Stimulated activated CD4-positive, alpha-beta T cell treated with anti-CD3 and anti-CD28 coated beads, Interleukin-4, amount 100 ng/mL, for 4 hours (primary cell): ENCODE data around the gene TSPAN4.

Source experiments
- DNase-seq, 2 experiments: peaks; one replicate each; pipeline ENCODE4 v3.0.0-alpha.2; 2020

TSPAN4 gene

DNA sequence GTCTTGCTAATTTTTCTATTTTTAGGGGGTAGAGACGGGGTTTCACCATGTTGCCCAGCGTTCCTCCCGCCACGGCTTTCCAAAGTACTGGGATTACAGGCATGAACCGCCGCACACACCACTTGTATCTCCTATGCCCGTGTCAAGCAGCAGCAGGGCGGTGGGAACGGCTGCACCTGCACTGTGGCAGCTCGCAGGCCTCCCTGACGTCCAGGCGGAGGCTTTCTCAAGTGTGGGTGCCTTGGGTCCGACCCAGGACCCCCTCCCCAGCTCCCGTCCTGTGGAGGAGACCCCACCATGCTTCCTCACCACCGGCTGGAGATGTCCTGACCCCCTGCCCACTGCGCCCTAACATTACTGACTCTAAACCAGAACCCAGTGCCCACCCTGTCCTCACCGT lies 25.7 kb downstream of the TSPAN4 start:
- DNase-seq, result no peak

DNA sequence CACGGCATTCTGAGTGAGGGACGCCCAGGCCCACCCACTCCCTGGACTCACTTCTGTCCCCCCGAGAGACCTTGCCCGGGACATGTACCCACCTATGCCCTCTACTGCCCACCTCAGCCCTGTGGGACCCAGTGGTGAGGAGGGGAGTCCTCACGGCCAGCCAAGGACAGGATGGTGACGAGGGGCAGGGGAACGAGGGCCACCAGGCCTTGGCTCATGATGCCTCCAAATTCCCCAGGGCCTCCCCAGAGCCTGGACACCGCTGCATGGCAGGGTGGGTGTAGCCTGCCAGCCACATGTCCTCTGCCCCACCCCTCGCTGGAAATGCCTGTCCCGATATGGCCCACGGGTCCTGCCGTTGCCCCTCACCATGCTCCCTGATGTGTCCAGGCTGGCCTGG lies 26.1 kb downstream of the TSPAN4 start:
- no peak for DNase-seq

DNA sequence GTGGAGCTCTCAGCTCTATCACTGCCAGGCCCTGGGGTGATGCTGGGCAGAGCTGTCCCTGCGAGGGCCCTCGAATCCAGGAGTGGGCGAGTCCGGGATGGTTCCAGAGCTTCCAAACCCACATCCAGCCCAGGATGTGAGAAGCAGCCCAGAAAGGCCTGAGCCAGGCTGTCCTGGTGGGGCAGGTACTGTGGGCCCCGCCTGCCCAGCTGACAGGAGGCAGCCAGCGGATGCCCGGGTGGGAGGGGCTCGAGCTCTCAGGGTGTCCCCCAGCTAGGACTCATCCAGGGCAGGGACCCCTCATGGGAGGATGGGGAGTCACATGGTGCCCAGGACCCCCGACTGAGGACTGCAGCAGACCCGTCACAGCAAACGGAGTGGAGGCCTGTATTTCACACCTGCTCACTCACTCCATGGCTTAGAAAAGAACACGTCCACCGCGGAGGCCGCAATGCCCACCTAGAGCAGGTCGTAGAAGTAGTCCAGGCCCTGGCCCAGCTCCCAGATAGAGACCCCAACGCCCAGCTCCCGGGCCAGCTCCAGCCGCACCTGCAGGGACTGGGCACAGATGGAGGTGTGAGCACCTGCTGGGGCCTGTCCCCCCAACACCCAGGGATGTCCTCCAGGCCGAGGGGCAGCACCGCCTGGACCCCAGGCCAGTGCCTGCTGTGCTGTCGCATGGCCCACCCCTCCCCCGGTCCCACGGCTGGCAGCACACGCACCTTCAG lies 26.9 kb downstream of the TSPAN4 start:
- DNase-seq, result no peak

- DNase-seq, result no peak
Measured at GRCh38 chr11:870127-870413, 27.4 kb downstream of the TSPAN4 start.

DNA sequence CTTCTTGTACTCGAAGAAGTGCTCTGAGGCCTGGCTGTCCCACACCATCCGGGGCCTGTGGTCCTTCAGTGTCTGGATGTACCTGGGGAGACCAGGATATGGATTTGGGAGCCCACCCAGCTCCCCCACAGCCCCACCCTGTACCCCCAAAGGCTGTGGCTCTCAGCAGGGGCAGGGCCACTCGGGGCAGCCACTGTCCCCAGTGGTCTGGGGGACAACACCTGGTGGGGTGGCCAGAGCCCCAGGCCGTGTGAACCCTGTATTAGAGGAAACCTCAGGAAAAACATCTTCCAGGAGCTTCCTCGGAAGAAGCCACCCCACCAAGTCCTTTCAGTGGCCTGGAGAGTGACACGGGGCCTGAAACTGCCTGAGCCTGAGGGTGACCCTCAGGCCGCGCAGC lies 27.8 kb downstream of the TSPAN4 start:
- DNase-seq, result no peak

- no peak for DNase-seq
Measured at GRCh38 chr11:871472-871871, 28.8 kb downstream of the TSPAN4 start.

GRCh38 chr11:872799-873198 lies 30.1 kb downstream of the TSPAN4 start:
- no peak for DNase-seq

DNA sequence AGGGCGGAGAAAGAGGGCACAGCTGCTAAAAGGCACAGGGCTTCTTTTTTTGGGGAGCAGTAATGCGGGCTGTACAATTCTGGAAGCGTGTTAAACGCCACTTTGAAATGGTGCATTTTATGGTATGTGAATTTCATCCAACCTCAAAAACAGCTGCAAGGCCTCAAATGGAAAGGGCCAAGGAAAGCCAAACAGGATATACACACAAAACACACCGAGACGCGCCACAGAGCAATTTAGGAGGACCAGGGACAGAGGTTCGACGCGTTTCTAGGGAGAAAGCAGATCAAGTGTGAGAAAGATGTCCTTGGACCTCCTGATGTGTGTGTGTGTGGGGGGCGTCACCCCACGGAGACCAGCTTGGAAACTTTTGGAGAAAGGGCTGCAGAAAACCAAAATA lies 31.1 kb downstream of the TSPAN4 start:
- no peak for DNase-seq

GRCh38 chr11:875203-875602 lies 32.6 kb downstream of the TSPAN4 start:
- no peak for DNase-seq

- no peak for DNase-seq
Measured at GRCh38 chr11:875769-876301, 33.2 kb downstream of the TSPAN4 start.

GRCh38 chr11:876545-876944 lies 33.9 kb downstream of the TSPAN4 start:
- no peak for DNase-seq

GRCh38 chr11:877565-877964 lies 34.9 kb downstream of the TSPAN4 start:
- no peak for DNase-seq

GRCh38 chr11:880447-880846 lies 37.8 kb downstream of the TSPAN4 start:
- no peak for DNase-seq

GRCh38 chr11:882596-882995 lies 39.9 kb downstream of the TSPAN4 start:
- no peak for DNase-seq

GRCh38 chr11:883527-883926 lies 40.9 kb downstream of the TSPAN4 start:
- no peak for DNase-seq

DNA sequence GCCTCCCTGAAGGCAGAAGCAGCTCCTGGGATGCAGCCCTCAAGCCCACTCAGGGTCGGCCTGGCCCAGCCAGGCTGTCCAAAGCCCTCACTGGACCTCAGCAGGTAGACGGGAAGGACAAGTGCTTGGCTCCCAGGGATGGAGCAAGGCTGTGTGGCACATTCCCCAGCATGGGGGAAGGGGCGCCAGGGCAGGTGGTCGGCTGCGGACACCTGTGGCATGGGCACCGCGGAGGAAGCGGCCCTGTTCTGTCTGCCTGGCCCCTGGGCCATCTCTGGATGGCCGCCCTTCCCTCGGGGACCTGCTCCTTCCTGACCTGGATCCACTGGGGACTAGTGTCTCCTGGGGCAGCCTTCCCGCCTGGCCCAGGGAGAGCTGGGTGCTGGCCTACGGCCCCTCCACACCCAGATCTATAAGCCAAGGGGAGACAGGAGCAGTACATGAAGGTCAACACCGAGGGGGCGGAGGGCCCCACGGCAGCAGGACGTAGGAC lies 42.0 kb downstream of the TSPAN4 start:
- DNase-seq, result no peak

- no peak for DNase-seq
Measured at GRCh38 chr11:886568-886967, 43.9 kb downstream of the TSPAN4 start.

- DNase-seq, result no peak
Measured at GRCh38 chr11:887589-887988, 44.9 kb downstream of the TSPAN4 start.

GRCh38 chr11:888310-889212 lies 45.9 kb downstream of the TSPAN4 start:
- DNase-seq, result no peak

DNA sequence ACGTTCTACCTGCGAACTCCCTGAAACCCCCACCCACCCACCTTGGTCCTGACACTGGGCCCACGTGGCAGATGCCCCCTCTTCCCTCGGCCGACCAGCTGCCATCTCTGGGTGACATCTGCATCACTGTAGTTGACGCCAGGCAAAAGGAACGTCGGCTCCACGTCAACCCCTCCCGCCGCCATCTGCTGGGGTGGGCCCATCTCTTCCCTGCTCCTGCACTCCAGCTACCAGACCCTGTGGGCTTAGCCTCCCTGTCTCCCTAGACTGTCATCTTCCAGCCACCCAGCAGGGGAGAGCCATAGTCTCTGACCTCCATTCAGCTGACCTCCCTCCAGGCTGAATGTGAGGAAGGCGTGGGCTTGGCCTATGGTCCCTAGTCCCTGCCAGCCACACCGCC lies 46.6 kb downstream of the TSPAN4 start:
- DNase-seq, result no peak

GRCh38 chr11:889687-890475 lies 47.2 kb downstream of the TSPAN4 start:
- DNase-seq, result no peak

- no peak for DNase-seq
Measured at GRCh38 chr11:890794-891540, 48.3 kb downstream of the TSPAN4 start.
